GM18951 (cell line): Measurements from ENCODE around the gene EZH2.

ENCODE experiments used
- POLR2A ChIP-seq: IDR thresholded peaks from 4 replicates; pipeline ENCODE4 v1.6.1; 2011; ENCODE audit warnings: mild to moderate bottlenecking; ENCODE audit not compliant: insufficient read length, insufficient read depth; ENCODE audit errors: extremely low read depth
- in situ Hi-C: fragments of 300-500 bp; cut with MboI; formaldehyde crosslinking; loops from one replicate; pipeline ENCODE4 v1.12.0; 2022; ENCODE audit warnings: low sequenced_read_pairs, mixed read lengths, inconsistent platforms; ENCODE audit not compliant: unreplicated experiment

The EZH2 gene

DNA sequence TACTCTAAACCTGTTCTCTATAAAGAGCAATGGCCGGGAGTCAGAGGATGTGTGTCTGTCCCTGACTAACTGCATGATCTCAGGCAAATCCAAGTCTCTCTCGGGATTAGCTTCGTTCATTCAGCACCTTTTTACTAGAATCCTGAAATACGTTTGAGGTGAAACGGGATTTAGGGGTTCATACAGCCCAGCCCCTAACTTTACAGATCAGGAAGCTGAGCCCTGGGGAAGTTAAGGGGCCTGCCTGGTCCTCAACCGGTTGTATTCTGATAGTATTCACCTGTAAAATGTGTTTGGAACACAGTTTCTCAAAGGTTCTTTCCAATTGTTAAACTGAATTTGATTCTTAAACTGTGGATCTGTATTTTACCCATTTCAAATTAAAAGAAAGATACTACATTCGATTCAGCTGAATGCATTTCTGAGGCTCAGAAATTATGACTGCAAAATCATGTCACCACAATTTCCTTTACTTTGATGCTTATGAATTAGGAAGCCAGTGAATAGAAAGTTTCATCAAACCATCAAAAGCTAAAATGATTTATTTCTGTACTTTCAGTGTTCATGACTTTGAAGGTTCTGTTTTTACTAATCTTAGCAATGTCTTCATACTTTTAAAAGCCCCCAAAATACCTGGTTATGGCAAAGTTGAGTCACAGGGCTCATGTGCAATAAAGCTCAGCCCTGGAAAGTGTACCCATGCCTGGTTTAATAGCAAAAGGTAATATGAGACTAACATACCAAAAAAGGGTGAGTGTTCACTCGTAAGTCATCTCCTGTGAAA, 28.9 kb upstream of the EZH2 start:
- in situ Hi-C loops: no loop called here
- TF ChIP-seq POLR2A: no peak

DNA sequence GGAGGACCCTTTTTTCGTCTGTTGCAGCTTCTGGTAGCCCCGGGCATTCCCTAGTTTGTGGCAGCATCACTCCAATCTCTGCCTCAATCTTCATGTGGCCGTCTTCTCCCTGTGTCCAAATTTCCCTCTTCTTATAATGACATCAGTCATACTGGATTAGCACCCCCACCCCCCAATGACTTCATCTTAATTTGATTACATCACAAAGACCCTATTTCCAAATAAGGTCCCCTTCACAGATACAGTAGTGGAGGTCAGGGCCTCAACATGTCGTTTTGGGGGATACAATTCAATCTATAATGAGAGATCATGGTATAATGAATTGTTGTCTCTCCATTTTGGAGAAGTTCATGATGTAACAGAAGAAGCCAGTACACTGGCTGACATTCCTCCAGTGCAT, 28.1 kb upstream of the EZH2 start:
- TF ChIP-seq POLR2A: no peak
- in situ Hi-C loops: no loop called here

DNA sequence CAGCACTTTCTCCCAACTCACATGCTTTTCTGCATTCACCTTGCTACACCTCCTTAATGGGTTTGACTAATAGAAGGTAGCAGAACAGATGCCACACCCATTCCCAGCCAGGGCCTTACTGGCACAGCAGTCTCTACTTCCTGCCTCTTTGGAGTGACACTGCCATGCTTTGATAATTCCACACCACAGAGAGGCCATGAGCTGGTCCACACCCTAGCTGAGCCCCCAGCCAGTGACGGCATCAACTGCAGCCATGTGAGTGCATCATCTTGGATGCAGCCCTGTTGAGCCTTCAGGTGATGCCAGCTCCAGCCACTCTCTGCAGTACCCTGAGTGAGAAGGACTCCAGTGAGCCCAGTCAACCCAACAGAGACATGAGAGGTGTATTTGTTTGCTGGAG, 27.5 kb upstream of the EZH2 start:
- in situ Hi-C loops: no loop called here
- no peak for TF ChIP-seq POLR2A

DNA sequence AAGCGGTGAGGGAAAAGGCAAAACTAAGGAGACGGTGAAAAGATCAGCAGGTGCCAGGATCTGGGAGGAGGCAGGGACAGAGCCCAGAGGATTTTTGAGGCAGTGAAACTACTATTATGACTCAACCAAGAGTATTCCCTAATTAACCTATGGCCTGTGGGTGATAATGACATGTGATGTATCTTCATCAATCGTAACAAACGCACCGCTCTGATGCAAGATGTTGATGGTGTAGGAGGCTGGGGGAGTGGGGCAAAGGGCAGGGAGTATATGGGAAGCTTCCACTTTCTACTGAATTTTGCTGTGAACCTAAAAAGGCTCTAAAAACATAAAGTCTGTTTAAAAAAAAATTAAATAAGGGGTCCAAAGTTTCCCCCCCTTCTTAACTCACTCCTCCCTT, 25.5 kb upstream of the EZH2 start:
- in situ Hi-C loops: no loop called here

DNA sequence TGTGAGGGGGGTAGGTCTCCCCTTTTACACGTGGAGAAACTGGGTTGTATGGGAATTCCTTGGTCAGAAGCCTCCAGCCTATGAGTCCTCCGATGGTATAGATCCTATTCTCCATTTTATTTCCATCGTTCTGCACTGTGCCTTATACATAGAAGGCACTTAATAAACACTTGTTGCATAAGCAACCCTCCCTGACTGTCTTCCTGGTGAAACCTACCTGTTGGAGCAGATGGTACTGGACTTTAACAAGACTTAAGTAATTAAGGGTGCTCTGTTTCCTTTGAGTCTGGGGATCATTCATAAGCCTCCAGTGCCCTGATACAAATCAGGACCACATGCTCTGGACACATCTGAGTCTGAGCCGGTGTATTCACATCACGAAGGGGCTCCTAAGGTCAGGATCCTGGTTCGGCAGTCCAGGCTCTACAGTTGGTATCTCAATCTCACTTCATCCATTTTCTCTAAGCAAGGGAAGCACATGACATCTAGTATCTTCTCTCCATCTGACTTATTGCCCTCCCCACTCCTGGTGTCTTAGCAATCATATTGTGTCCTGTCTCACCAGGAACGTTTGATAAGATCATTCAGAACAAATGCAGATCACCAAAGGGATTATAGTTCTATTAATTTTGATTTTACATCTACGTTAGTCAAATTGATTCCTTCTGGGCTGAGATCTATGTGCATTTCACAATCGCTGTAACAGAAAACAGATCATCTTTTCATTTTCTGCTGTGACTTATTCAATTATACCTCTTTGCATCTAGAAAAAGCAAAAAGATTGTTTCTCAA, 22.8 kb upstream of the EZH2 start:
- in situ Hi-C loops: no loop called here
- TF ChIP-seq POLR2A: no peak

More for the DNA sequence above, 25.5 kb upstream of the EZH2 start:
- no peak for TF ChIP-seq POLR2A

DNA sequence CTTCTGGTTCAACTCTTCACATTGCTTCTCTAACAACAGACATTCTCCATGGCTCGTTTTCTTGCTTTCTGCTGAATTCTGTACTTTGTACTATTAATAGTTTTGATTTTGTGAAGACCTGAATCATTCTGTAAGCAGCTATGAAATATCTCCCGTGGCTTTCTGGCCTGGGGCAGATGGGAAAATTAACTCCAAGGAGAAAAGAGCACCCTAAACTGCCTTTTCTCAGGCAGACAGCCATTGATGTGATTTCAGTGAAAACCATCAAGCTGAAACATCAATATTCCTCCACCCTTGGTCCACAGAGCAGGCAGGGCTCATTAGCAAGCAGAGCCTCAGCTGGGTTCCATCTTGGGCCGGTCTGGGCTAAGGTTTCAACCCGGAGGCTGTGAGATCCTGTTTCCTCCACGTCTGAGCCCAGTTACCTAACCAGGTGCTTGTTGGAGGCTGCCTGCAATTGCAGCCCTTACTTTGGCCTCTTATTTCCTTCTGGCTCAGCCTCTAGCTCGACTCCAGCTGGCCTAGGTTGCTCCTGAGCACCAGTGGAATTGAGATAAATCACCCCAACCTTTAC, 21.1 kb upstream of the EZH2 start:
- no peak for TF ChIP-seq POLR2A

DNA sequence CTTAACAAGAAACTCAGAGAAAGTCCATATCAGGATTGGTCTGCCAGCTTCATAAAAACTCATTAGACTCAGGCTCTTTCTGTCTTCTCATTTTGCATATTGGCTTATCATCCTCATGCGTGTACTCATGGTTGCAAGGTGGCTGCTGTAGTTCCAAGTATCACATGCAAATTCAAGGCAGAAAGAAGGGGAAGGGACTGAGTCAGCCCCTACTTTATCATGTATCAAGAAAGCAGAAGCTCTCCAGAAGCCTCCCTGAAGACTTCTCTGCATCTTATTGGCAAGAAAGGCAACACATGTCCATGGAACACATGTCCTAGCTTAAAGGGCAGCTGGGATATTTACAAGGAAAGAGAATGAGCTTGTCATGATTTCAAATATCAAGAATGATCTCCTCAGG, 19.4 kb upstream of the EZH2 start:
- in situ Hi-C loops: no loop called here
- TF ChIP-seq POLR2A: no peak

More for the DNA sequence above, 21.1 kb upstream of the EZH2 start:
- in situ Hi-C loops: no loop called here

DNA sequence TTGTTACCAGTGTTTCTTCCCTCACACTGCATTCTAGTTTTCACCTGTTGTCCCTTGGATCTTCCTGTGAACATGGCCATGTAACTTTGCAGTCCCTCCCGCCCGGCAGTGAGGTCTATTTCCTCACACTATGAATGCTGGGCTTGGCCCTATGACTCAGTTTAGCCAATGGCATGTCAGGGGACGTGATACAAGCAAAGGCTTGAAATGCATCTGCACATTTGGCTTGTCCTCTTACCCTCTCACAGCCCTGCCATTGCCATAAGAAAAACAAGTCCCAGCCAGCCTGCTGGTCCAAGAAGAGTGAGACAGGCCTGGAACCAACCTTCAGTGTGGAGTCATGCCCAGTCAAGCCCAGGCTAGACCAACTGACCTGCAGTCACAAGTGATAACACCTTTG, 17.1 kb upstream of the EZH2 start:
- in situ Hi-C loops: no loop called here
- TF ChIP-seq POLR2A: no peak

DNA sequence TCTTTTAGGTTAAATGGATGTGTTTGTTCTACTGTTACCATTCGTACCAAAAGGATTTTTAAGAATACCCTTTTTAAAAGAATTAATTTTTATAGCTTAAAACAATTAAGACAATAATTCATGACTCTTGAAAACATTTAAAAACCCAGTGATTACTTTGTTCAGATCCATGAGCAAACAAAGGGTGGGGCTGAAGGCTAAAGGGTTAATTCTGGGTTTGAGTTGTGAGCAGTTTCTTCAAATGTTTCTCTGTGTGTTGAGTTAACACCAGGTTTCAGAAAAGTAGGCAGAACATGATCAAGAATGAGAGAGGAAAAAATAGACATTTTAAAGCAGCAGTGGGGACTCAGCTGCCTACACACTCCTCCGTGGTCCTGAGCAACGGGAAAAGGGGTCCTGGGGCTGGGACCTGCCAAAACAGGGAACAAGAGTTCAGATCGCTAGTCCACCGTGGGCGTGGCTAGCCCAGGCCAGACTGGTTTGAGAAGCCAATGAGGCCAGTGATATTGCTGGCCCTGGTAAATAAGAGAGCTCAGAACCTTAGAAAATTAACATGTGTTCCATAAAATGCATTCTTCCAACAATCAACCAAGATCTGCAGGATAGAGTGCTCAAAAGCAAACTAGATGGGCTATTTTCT, 14.9 kb upstream of the EZH2 start:
- no peak for TF ChIP-seq POLR2A
- in situ Hi-C loops: no loop called here

DNA sequence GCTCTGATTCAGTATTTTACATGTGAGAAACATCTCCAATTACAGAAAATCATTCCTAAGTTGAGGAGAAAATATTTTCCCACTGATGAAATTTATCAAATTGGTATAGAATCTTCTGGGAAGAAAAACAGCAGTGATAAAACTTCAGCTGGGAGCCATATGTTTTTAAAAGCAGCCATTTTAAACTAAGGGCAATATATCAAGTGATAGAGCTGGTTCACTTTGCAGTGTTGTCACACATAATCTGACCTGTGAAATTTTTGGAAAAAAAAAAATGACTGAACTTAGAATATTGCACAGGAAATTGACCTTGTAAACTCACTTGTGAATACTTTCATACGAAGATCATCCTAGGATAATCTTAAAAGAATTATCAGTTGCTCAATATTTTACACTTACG, 10.5 kb upstream of the EZH2 start:
- no peak for TF ChIP-seq POLR2A
- in situ Hi-C loops: no loop called here

DNA sequence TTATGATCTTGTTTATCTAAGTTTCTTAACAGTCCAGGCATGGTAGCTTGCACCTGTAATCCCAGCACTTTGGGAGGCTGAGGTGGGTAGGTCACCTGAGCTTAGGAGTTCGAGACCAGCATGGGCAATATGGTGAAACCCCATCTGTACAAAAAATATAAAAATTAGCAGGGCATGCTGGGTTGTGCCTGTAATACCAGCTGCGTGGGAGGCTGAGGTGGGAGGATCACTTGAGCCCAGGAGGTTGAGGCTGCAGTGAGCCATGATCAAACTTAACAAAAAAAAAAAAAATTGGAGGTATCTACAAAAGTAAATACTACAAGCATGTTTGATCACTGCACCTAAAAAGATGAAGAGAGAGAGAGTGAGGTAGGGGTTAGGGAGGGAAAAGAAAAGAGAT, 9.0 kb upstream of the EZH2 start:
- in situ Hi-C loops: no loop called here
- TF ChIP-seq POLR2A: no peak

DNA sequence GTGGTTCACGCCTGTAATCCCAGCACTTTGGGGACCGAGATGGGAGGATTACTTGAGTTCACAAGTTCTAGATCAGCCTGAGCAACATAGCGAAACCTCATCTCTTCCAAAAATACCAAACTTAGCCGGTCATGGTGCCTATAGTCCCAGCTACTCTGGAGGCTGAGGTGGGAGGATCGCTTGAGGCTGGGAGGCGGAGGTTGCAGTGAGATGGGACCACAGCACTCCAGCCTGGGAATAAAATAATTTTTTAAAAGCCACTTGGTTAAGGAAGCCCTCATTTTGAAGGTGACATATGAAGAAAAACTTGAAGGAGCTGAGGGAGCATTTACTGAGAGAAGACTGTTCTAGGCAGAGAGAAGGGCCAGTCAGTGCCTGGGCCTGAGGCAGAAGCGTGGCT, 4.2 kb upstream of the EZH2 start:
- in situ Hi-C loops: no loop called here
- TF ChIP-seq POLR2A: no peak

DNA sequence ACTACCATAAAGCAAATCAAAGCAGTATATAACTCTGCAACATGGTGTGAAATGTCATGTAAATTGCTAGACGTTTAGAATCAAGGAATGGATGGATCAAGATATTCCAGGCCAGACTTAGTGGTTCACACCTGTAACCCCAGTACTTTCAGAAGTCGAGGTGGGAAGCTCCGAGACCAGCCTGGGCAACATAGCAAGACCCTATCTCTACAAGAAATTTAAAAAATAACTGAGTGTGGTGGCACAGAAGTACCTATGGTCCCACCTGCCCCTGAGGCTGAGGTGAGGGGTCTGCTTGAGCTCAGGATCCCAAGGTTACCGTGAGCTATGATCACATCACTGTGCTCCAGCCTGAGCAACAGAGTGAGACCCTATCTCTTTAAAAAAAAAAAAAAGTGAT, 2.8 kb upstream of the EZH2 start:
- TF ChIP-seq POLR2A: no peak
- in situ Hi-C loops: no loop called here
